GM18951 (cell line): ENCODE measurements around the gene RHBDD3.
A peak's percentile ranks its signal among the peaks of the same experiment; 100 is the strongest.

Source experiments
- POLR2A ChIP-seq: IDR thresholded peaks from 4 replicates; pipeline ENCODE4 v1.6.1; 2011; ENCODE audit warnings: mild to moderate bottlenecking; ENCODE audit not compliant: insufficient read length, insufficient read depth; ENCODE audit errors: extremely low read depth
- in situ Hi-C: fragments of 300-500 bp; cut with MboI; formaldehyde crosslinking; loops from one replicate; pipeline ENCODE4 v1.12.0; 2022; ENCODE audit warnings: low sequenced_read_pairs, mixed read lengths, inconsistent platforms; ENCODE audit not compliant: unreplicated experiment

Gene RHBDD3

DNA sequence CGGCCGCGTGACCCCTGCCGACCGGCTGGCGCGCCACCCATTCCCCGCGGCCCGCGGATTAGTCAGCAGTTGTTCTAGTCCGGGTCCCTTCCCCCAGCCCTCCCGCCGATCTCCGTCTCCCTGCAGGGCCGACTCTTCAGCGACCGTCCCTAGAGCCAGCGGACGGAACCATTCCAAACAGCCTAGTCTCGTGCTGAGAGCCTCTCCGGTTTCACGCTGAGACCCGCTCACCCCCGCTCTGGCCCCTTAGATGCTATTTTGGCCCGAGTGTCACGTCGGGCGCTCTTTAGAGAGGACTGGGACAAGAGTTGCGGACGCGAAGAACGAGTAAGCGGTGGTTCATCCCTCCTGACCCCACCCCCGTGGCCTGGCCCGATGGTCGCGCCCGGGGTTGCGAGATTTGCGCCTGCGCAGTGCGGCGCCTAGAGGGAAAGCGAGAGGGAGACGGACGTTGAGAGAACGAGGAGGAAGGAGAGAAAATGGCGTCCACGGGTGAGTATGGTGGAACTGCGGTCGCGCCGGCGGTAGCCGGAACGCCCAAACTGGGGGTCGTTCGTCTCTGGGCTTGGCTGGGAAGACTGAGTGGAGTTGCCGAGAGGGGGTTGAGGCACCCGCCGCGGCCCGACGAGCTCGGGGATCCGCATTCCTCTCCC is at the start of gene RHBDD3, which contains the start of gene EWSR1:
Gene RHBDD3 (minus strand): TSS at position 124 of the 653 bp plus-strand sequence. CDS start 2,355 bp downstream, outside the sequence.
Gene EWSR1 (plus strand): TSS at position 411 of the 653 bp plus-strand sequence. CDS start 69 bp downstream, at position 480.
- peak; percentile 62 for TF ChIP-seq POLR2A
- in situ Hi-C loops: no loop called here

DNA sequence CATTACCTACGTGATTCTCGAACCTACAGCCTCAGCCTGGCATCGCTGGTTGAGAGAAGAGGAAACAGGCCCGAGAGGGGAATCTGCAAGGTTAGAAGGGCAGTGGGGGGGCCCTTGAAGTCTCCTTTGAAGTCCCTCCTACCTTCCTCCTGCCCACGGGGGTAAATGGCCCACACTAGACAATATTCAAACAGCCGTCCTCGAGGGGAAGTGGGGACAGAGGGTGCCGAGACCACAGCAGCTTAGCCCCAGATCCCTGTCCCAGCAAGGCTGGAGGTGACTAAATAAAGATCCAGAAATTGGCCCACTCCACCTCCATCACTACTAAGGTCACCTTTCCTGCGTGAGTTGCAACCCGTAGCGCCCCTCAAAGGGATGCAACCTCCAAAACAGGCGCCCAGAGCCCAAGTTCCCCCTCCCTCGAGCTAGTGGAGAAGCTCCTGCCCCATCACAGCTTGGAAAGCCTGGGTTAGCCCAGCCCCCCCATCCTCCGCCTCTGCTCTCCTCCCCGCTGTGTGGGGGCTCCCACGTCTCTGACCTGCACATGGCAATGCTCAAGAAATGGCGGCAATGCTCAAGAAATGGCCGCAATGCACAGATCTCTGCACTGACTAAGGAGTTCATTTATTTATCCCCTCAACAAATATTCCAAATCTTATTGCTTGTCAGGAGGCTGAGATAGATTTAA is 48.5 kb upstream of the RHBDD3 start:
- in situ Hi-C loops: no loop called here
- no peak for TF ChIP-seq POLR2A

DNA sequence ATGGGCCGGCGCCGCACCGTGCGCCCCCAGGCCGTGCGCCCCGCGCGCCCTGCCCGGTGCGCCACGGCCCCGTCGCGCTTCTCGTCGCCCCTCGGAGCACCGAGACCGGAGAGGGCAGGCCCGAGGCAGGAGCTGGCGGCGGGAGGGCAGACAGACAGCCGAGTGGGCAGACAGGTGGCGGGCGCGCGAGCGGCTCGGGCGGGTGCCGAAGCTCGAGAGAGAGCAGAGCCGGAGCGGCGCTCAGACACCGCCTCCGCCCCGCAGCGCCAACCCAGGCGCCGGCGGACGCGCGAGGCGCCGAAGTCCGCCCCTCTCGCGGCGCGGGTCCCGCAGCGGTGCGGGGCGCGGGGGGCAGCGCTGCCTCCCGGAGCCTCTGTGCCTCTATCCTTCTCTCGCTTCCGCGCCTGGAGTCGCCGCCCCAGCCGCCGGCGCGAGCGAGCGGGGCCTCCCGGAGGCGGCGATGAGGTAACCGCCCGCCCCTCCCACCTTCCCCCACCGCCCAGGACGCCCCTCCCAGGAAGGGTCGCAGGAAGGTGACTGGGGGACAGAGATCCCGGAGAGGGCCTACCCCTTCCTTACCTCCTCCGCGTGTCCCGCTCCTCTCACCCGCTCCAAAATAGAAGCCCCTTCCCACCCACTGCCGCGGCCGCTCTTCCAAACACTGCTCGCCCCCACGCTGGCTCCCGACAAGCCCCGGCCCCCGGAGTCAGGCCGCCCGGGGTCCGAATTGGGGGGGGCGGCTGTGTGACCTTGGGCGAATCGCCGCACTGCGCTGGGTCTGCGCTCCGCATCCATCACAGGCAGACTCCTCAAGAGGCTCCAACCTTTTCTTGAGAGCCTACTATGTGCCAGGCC is 47.7 kb upstream of the RHBDD3 start, which contains the start of gene RASL10A:
Gene RASL10A (minus strand): TSS at position 412 of the 855 bp plus-strand sequence. CDS start 451 bp downstream, outside the sequence.
- in situ Hi-C loops: no loop called here
- TF ChIP-seq POLR2A: no peak

DNA sequence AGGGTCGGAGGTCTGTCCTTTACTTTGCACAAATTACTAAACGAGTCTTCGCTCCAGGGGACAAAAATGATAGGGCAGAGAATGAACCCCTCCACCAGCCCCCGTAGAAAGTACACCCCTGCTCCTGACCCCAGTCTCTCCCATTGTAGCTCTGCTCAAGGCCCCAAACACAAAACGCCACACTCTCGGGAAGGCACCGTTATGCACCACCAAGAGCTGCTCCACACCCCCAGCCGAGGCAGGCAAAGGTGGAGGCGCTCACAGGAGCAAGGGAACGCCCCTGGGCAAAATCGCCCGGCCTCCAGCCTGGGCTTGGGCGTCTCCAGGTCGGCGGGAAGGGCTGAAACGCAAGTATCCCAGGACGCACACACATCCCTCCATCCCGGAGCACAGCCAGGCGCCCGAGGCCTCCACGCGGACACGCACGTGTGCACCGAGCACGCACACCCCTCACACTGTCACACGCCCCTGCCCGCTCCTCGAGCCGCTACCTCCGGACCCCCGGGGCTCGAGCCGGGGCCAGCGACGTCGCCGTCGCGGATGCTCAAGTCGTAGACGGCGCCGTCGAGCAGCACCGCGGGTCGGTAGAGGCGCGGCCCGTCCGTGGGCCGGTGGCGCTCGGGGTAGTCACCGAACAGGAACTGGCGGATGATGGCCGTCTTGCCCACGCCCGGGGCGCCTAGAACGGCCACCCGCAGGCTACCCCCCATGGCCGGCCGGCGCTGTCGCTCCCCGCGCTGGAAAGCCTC is 46.9 kb upstream of the RHBDD3 start:
- in situ Hi-C loops: no loop called here
- no peak for TF ChIP-seq POLR2A

DNA sequence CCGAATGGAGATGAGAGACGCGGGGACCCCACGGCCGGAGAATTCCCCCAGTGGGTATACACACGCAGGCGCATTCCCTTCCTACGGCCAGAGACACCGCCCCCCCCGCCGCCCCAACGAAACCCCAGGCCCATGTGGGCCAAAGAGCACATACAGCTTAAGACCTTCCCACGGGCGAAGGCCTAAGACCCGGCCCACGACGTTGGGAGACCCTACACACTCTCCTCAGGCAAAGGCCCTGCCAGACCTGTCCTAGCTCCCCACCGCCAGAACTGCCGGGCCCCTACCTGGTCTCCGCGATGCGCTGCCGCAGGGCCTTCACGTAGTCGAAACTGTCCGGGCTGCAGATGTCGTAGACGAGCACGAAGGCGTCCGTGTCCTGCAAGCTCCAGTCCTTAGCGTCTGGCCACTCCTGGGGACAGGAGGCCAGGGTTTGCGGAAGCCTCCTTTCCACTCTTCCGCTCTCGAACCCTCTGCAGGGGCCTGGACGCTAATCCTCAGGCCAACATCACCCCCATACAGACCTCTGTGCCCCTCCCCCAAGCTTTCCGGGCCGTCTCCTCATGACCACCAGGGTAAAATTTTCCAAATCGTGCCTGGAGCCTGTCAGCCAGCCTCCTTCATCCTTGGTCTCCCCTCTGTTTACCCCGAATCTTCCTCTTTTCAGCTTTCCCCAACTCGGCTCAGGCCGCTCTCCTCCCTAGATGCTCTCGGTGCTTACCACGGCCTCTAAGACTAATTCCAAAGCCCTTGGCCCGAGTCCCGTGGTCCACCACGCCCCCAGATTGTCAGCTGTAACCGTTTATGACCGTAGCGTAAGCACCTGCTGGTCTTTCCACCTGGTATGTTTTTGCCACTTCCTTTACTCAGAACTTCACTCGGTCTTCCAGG is 46.0 kb upstream of the RHBDD3 start:
- no peak for TF ChIP-seq POLR2A
- in situ Hi-C loops: no loop called here

DNA sequence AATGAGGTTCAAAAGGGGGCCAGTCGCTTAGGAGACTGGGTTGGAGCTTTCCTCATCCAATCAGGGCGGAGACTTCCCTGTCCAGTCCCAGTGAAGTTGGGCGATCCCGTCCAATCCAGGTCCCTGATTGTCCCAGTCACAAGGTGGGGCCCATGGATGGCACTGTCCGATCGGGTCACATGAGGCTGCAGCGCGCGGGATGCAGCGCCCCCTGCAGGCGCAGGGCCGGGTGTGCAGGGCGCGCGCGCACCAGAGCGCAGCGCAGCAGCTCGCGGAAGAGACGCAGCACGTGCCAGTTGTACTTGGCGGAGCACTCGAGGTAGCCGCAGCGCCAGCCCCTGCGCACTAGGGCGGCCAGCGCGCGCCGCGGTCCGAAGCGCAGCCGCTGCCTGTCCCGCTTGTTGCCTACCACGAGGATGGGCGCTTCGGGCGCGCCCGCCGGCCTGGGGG is 45.4 kb upstream of the RHBDD3 start:
- no peak for TF ChIP-seq POLR2A
- in situ Hi-C loops: no loop called here

DNA sequence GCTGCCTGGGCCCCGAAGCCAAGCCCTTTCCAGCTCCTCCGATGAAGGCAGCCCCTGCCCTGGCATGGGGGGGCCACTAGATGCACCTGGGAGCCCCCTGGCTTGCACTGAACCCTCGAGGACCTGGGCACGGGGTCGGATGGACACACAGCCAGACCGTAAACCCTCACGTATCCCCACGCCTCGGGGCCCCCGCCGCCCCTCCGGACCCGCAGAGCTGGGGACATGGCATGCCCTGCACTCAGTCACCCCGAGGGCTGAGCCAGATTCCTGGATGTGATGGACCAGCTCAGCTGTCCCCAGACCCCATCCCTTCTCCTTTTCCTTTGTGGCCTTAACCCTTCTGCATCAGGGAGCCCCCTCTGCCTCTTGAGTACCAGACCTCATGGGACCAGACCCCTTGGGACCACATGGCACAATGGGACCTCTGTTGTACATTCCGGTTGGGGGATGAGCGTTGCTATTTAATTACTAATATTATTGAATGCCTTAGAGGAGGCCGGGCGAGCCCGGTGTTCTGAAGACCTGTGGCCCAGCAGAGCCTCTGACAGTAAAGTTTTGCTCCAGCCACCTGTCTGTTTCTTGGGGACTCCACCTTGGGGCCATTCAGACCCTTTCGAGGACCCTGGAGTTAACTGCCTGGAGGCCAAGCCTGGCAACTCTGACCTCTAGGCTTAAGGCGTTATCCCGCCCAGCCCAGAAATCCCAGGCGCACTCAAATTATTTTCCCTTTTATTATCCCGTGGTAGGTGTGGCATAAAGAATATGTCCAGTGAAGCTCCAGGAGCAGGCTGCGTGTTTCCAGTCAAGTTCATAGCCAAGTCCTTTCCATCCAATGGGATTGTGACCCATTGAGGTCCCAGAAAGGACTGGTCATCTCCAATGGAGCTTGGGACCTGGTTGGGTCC is 44.7 kb upstream of the RHBDD3 start:
- in situ Hi-C loops: no loop called here
- no peak for TF ChIP-seq POLR2A

DNA sequence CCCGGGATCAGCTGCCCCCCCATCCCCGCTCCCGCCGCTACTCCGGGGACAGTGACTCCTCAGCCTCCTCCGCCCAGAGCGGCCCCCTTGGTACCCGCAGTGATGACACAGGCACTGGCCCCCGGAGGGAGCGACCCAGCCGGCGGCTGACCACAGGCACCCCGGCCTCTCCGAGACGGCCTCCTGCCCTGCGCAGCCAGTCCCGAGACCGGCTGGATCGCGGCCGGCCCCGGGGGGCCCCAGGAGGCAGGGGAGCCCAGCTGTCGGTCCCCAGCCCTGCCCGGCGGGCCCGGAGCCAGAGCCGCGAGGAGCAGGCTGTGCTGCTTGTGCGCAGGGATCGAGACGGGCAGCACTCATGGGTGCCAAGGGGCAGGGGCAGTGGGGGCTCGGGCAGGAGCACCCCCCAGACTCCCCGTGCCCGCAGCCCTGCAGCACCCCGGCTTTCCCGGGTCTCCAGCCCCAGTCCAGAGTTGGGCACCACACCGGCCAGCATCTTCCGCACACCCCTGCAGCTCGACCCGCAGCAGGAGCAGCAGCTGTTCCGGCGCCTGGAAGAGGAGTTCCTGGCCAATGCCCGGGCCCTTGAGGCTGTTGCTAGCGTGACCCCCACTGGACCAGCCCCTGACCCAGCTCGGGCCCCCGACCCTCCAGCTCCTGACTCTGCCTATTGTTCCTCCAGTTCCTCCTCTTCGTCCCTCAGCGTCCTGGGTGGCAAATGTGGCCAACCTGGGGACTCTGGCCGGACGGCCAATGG is 43.9 kb upstream of the RHBDD3 start:
- in situ Hi-C loops: no loop called here
- TF ChIP-seq POLR2A: no peak

DNA sequence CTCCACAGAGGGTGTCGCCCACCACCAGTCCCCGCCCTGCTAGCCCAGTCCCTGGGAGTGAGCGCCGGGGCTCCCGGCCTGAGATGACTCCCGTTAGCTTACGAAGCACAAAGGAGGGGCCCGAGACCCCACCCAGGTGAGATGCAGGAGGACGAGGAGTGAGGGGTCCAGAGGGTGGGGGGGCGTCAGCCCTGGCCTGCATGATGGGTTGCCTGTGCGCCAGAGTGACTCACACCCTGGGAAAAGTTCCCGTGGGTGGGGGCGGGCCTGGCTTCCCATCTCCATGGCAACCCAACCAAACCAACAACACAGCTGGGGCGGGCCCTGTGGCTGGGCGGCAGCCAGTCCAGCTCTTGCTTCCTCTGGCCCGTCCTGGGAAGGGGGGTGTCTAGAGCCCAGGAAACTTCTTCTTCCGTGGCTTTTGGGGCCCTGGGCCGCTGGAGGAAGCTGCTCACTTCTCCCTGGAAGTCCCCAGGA is 43.1 kb upstream of the RHBDD3 start:
- in situ Hi-C loops: no loop called here
- no peak for TF ChIP-seq POLR2A

DNA sequence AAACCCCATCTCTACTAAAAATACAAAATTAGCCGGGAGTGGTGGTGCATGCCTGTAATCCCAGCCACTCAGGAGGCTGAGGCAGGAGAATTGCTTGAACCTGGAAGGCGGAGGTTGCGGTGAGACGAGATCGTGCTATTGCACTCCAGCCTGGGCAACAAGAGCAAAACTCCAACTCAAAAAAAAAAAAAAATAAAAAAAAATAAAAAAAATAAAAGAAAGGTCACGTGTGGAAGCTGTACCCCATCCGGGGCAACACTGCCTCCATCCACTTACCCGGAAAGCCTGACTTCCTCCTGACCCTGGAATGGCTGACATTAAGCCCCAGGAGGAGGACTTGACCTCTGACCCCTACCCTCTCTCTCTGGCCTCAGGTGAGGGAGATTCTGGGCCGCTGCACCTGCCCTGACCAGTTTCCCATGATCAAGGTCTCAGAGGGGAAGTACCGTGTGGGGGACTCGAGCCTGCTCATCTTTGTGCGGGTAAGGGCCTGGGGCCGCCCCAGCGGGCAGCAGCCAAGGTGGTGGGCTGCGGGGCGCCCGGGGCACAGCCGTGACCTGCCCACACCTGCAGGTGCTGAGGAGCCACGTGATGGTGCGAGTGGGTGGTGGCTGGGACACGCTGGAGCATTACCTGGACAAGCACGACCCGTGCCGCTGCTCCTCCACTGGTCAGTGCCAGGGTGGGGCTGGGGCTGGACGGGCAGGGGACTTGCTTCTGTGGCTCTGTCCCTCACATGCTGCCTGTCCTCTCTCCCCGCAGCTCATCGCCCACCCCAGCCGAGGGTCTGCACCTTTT is 42.5 kb upstream of the RHBDD3 start:
- TF ChIP-seq POLR2A: no peak
- in situ Hi-C loops: no loop called here
